HCT116 (cell line): ENCODE data around the gene SAP130. TPM values are rescaled to one million over a fixed set of nuclear protein-coding genes. Genes with fewer than 3 reads are reported as not detected.

Experiments used
- ATAC-seq: fragments of 200-7000 bp; cut with Tn5 transposase; 2 replicates; pipeline ENCODE4 v1.9.1; 2020; ENCODE audit warnings: mild to moderate bottlenecking, moderate library complexity
- BruUV-seq: library from RNA; stranded (reverse); fragments of 400-500 nt; replicated peaks from 2 replicates; lab custom pipeline; 2021; lab: Mats Ljungman, UMichigan
- CTCF ChIA-PET: fragments of 300-600 bp; sonication (Branson Sonifier 250); formaldehyde crosslinking; loops from one replicate; lab custom pipeline; 2021; ENCODE audit warnings: antibody characterized with exemption; lab: Charles Lee
- POLR2A ChIA-PET: fragments of 300-600, 350-600 bp; sonication (Branson Sonifier 250); formaldehyde crosslinking; loops from one replicate; lab custom pipeline; 2021; ENCODE audit warnings: antibody characterized with exemption; lab: Charles Lee
- RAD21 ChIA-PET, 2 experiments: fragments of 300-600 bp; sonication (Branson Sonifier 250); formaldehyde crosslinking; loops; one replicate each; lab custom pipeline; 2023; ENCODE audit warnings: low total read pairs in 2 of 2; ENCODE audit not compliant: uncharacterized antibody in 2 of 2, unreplicated experiment in 2 of 2, low non-redundant PET in 1 of 2; lab: Charles Lee
- DNase-seq: peaks from one replicate; pipeline ENCODE4 v3.0.0-alpha.2; 2010; ENCODE audit warnings: low read depth, low spot score
- H2AFZ ChIP-seq: fragments of 200-600 bp; shearing (Covaris generic), sonication (generic); 2 replicates; pipeline ENCODE4 v1.6.1; 2017; ENCODE audit warnings: low read depth, mixed run types, mixed read lengths, antibody characterized with exemption, low read length; ENCODE audit not compliant: poor library complexity, severe bottlenecking
- H3K27ac ChIP-seq: 2 replicates; pipeline ENCODE4 v1.5.1; 2012; ENCODE audit warnings: low read depth, low read length
- H3K27me3 ChIP-seq: fragments of 200-600 bp; sonication (generic); 2 replicates; pipeline ENCODE4 v1.6.1; 2016; ENCODE audit warnings: mixed run types, low read length, mixed read lengths; ENCODE audit not compliant: insufficient read depth
- H3K36me3 ChIP-seq, 2 experiments: fragments of 200-500 bp in 1 of 2; fragments of 200-600 bp in 1 of 2; sonication (Bioruptor generic) in 1 of 2; sonication (generic) in 1 of 2; 2 replicates each; pipeline versions ENCODE4 v1.5.1 to v1.6.1; 2014 to 2016; ENCODE audit warnings: low read length in 2 of 2, inconsistent platforms in 1 of 2, mixed read lengths in 1 of 2, mixed run types in 1 of 2; ENCODE audit not compliant: insufficient read depth in 2 of 2, control insufficient read depth in 1 of 2
- H3K4me1 ChIP-seq, 2 experiments: fragments of 200-600 bp in 1 of 2; sonication (generic) in 1 of 2; 2 replicates each; pipeline versions ENCODE4 v1.5.1 to v1.6.1; 2012 to 2017; ENCODE audit warnings: low read length in 2 of 2, inconsistent platforms in 1 of 2, mild to moderate bottlenecking in 1 of 2, mixed read lengths in 1 of 2, mixed run types in 1 of 2, moderate library complexity in 1 of 2; ENCODE audit not compliant: insufficient read depth in 2 of 2, control insufficient read depth in 1 of 2
- H3K4me2 ChIP-seq: fragments of 200-600 bp; sonication (generic); 2 replicates; pipeline ENCODE4 v1.6.1; 2017; ENCODE audit warnings: mixed run types, low read length, mixed read lengths
- H3K4me3 ChIP-seq, 2 experiments: fragments of 200-600 bp in 1 of 2; sonication (generic) in 1 of 2; replicated peaks in 1 of 2; 2 replicates each; pipeline ENCODE4 v1.5.1; 2011 to 2016; ENCODE audit warnings: low read length in 2 of 2, control low read depth in 1 of 2, low read depth in 1 of 2, mild to moderate bottlenecking in 1 of 2, mixed read lengths in 1 of 2, mixed run types in 1 of 2
- H3K79me2 ChIP-seq: fragments of 200-600 bp; sonication (generic); 2 replicates; pipeline ENCODE4 v1.6.1; 2017; ENCODE audit warnings: mild to moderate bottlenecking, mixed run types, low read length, moderate library complexity, mixed read lengths; ENCODE audit not compliant: insufficient read depth
- H3K9ac ChIP-seq: fragments of 200-600 bp; sonication (generic); 2 replicates; pipeline ENCODE4 v1.6.1; 2016; ENCODE audit warnings: low read length, mixed read lengths
- H3K9me2 ChIP-seq: fragments of 200-600 bp; sonication (generic), shearing (Covaris generic); 2 replicates; pipeline ENCODE4 v1.6.1; 2017; ENCODE audit warnings: mixed run types, mild to moderate bottlenecking, moderate library complexity; ENCODE audit not compliant: insufficient read depth
- H3K9me3 ChIP-seq, 2 experiments: fragments of 200-500 bp in 1 of 2; fragments of 200-600 bp in 1 of 2; sonication (Bioruptor generic) in 1 of 2; sonication (generic) in 1 of 2; 2 replicates each; pipeline ENCODE4 v1.6.1; 2014 to 2017; ENCODE audit warnings: low read length in 2 of 2, mixed read lengths in 2 of 2, inconsistent platforms in 1 of 2, low read depth in 1 of 2, mild to moderate bottlenecking in 1 of 2, mixed run types in 1 of 2, moderate library complexity in 1 of 2; ENCODE audit not compliant: control insufficient read depth in 1 of 2, insufficient read depth in 1 of 2
- H4K20me1 ChIP-seq: fragments of 200-600 bp; sonication (generic), shearing (Covaris generic); 2 replicates; pipeline ENCODE4 v1.6.1; 2017; ENCODE audit warnings: mixed run types, mild to moderate bottlenecking, moderate library complexity; ENCODE audit not compliant: insufficient read depth
- ATF3 ChIP-seq: IDR thresholded peaks from 2 replicates; pipeline ENCODE4 v1.6.1; 2012
- CBX3 ChIP-seq: IDR thresholded peaks from 2 replicates; pipeline ENCODE4 v1.6.1; 2012; ENCODE audit warnings: low read depth
- EGR1 ChIP-seq: IDR thresholded peaks from 2 replicates; pipeline ENCODE4 v1.6.1; 2012; ENCODE audit warnings: low read depth
- EZH2 ChIP-seq: fragments of 200-600 bp; sonication (generic); IDR thresholded peaks from 2 replicates; pipeline ENCODE4 v1.6.1; 2017; ENCODE audit warnings: antibody characterized with exemption, mixed run types
- EZH2phosphoT487 ChIP-seq: fragments of 200-600 bp; IDR thresholded peaks from 2 replicates; pipeline ENCODE4 v1.6.1; 2018; ENCODE audit warnings: antibody characterized with exemption, borderline replicate concordance
- JUND ChIP-seq: IDR thresholded peaks from 2 replicates; pipeline ENCODE4 v1.6.1; 2012
- MAX ChIP-seq: IDR thresholded peaks from 2 replicates; pipeline ENCODE4 v1.6.1; 2012
- POLR2A ChIP-seq: IDR thresholded peaks from 2 replicates; pipeline ENCODE4 v1.7.0; 2011; ENCODE audit warnings: borderline replicate concordance; ENCODE audit not compliant: insufficient read depth, insufficient read length; ENCODE audit errors: extremely low read depth
- POLR2AphosphoS5 ChIP-seq: IDR thresholded peaks from 2 replicates; pipeline ENCODE4 v1.6.1; 2011; ENCODE audit warnings: mild to moderate bottlenecking, low read depth, low read length, moderate library complexity
- REST ChIP-seq: IDR thresholded peaks from 2 replicates; pipeline ENCODE4 v1.6.1; 2012; ENCODE audit warnings: low read depth
- SIN3A ChIP-seq: IDR thresholded peaks from 2 replicates; pipeline ENCODE4 v1.6.1; 2012; ENCODE audit warnings: low read depth
- SP1 ChIP-seq: IDR thresholded peaks from 2 replicates; pipeline ENCODE4 v1.6.1; 2012; ENCODE audit warnings: low read depth
- TCF7L2 ChIP-seq: IDR thresholded peaks from 2 replicates; pipeline ENCODE4 v1.7.0; 2011; ENCODE audit warnings: borderline replicate concordance, inconsistent platforms; ENCODE audit not compliant: insufficient read depth, insufficient read length; ENCODE audit errors: extremely low read depth
- YY1 ChIP-seq: IDR thresholded peaks from 2 replicates; pipeline ENCODE4 v1.6.1; 2011; ENCODE audit warnings: low read length, low read depth, moderate library complexity, mild to moderate bottlenecking; ENCODE audit not compliant: insufficient replicate concordance; ENCODE audit errors: extremely low read depth
- intact Hi-C: fragments of 100-400 bp; cut with micrococcal nuclease; formaldehyde crosslinking; loops from 2 replicates; pipeline ENCODE4 v1.10.0; 2022
- total RNA-seq: library from RNA; stranded (reverse); gene quantifications from one replicate; pipeline ENCODE4 v1.2.1, GENCODE V29; 2021; ENCODE audit not compliant: unreplicated experiment

Gene SAP130
- total RNA-seq, 1 experiment from 2014 or later: 29.5 TPM

- H3K9ac ChIP-seq: no peak overlapping the region
- no peaks in the 10 kb centered on the region for H4K20me1 ChIP-seq
- intact Hi-C loops: no loop called here
- H3K36me3 ChIP-seq: peaks cover 11 to 46% of the 10 kb centered on the region in 2 experiments
- no peak overlapping the region for H3K4me3 ChIP-seq
- TF ChIP-seq SP1 (no peak), YY1 (no peak), MAX (no peak), EZH2 (no peak), TCF7L2 (no peak), EZH2phosphoT487 (no peak), SIN3A (no peak)
- CTCF ChIA-PET: no interaction called here
- no peak overlapping the region for H3K27ac ChIP-seq
- H3K9me3 ChIP-seq: no peaks in the 10 kb centered on the region
- no peaks in the 10 kb centered on the region for H3K27me3 ChIP-seq
- POLR2A ChIA-PET: no interaction called here
- ATAC-seq (no peak), DNase-seq (no peak)
- RAD21 ChIA-PET: no interaction called here
- H3K9me2 ChIP-seq: no peaks in the 10 kb centered on the region
- H3K4me2 ChIP-seq: no peak overlapping the region
- no TSS peak for BruUV-seq
- H3K4me1 ChIP-seq: no peaks in the 10 kb centered on the region
- no peak overlapping the region for H2AFZ ChIP-seq
- no peaks in the 10 kb centered on the region for H3K79me2 ChIP-seq
These were observed 19.7 kb downstream of the SAP130 start for GRCh38 chr2:128008074-128008672.

- TF ChIP-seq ATF3 (no peak), REST (no peak), JUND (no peak), POLR2AphosphoS5 (no peak), YY1 (no peak), EGR1 (no peak), CBX3 (no peak), POLR2A (no peak)
- ChIA-PET POLR2A (no interaction called here), CTCF (no interaction called here), RAD21 (no interaction called here)
- intact Hi-C loops: no loop called here
- H3K4me2 ChIP-seq: no peak overlapping the region
- ATAC-seq (no peak), DNase-seq (no peak)
- H2AFZ ChIP-seq: no peak overlapping the region
- BruUV-seq: no TSS peak
- H3K9me2 ChIP-seq: no peaks in the 10 kb centered on the region
- no peaks in the 10 kb centered on the region for H4K20me1 ChIP-seq
- H3K79me2 ChIP-seq: no peaks in the 10 kb centered on the region
- H3K4me1 ChIP-seq: no peaks in the 10 kb centered on the region
- H3K27me3 ChIP-seq: no peaks in the 10 kb centered on the region
- H3K36me3 ChIP-seq: peaks cover 20 to 28% of the 10 kb centered on the region in 2 experiments
- H3K9me3 ChIP-seq: no peaks in the 10 kb centered on the region
- H3K27ac ChIP-seq: no peak overlapping the region
- H3K4me3 ChIP-seq: no peak overlapping the region
- H3K9ac ChIP-seq: no peak overlapping the region
These were observed 23.4 kb downstream of the SAP130 start for GRCh38 chr2:128004509-128004908.
